Ecto neural progenitor cell (in vitro differentiated cells): ENCODE data around the gene PLXNA2.
A peak's percentile ranks its signal among the peaks of the same experiment; 100 is the strongest.

Source experiments
- DNase-seq: peaks from one replicate; pipeline ENCODE4 v3.0.0-alpha.2; 2018; ENCODE audit warnings: low spot score

The PLXNA2 gene

DNA sequence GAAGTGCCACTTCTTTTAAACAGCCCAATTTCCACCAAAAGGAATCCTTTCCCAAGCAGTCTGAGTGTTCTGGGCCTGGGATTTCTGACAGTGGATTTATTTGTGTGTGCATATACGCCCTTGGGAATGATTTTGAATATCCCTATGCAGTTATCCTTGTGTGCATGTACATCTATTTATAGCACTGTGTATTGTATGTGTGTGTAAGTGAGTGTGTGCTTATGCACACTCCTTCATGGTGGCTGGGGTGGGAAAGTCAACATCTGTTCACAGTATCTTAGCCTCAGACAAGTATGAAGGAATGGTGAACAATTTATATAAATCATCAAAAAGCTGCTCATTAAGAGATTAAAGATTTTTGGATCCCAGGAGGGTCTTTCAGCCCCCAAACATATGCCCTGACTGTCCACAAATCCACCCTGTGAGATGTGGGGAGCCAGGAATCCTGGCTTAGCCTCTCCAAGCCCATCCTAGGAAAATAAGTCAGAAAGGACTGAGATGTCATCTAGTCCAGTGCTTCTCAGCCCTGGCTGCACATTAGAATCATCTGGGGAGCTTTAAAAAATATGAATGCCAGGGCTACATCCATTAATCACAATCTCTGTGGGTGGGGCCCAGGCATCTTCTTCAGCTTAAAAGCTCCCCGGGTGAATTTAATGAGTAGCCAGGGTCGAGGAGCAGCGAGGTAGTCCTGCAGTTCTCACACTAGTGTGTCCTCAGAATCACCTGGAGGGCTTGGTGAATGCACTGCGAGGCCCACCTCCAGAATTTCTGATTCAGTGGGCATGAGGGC lies 101.4 kb downstream of the PLXNA2 start:
- no peak for DNase-seq

DNA sequence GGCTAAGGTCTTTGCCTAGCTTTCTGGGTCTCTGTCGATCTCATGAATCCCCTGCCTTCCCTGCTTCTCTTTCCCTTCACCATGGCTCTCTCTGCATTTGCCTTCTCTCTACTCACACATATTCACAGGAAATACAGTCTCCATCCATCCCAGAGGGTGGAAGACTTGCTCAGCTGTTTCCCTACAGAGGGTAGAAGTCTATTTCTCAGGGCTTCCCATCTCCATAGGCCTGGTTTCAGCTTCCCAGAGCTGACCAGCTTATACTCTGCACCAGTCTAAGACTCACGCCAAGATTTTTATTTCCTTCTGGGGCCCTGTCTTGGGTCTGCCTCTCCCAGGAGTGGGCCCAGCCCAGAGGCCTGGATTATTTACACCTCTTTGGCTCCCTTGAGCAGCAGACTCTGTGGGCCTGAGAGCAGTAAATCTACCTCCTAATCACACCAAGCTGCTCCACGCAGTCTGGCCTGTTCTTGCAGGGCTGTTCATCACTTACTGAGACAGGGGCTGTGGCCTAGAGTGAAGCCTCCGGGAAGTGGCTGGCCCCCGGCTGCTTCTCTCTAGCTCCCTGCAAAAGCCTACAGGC lies 102.5 kb downstream of the PLXNA2 start:
- DNase-seq = no peak

DNA sequence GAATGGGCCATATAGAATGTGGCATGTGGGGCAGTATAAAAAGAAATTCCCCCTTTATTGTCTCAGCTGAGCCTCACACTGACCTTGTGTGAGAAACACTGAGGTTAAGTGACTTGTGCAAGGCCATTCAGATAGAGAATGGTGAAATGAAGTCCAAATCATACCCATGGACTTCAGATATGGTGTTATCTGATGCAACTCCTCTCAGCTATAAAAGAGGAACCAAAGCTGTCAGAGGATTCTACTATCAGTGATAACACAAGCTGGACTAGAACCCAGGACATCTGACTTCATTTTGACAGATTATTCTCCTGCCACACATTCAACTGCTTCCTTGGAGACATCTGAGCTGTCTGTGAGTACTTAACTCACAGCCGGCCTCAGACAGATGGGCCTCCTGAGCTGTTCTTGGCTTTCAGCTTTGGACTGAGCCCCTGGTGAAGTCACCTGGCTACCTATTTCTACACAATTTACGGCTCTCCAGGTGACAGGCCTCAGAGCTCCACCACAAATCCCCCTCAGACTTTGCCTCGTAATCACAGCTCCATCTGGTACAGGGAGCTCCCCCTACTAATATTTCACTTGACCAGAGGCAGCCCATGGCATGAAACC lies 104.6 kb downstream of the PLXNA2 start:
- DNase-seq = no peak

DNA sequence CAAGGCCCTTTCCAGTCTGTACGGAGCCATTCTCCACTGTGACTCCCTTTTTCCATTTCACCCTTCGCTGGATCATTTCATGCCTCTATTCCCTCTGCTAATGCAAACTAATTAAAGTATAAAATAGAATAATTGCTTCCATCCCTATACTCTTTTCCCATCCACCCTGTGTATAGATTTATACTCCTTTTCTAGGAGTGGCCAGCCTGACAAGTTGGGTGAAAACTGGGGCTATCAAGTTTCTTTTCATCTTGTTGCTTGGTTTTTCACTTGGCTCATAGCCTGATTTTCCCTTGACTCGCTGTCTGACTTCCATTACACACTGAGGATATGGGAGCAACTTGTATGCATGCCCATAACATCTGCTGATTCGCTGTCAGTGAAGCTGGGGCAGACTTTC lies 107.0 kb downstream of the PLXNA2 start:
- no peak for DNase-seq

DNA sequence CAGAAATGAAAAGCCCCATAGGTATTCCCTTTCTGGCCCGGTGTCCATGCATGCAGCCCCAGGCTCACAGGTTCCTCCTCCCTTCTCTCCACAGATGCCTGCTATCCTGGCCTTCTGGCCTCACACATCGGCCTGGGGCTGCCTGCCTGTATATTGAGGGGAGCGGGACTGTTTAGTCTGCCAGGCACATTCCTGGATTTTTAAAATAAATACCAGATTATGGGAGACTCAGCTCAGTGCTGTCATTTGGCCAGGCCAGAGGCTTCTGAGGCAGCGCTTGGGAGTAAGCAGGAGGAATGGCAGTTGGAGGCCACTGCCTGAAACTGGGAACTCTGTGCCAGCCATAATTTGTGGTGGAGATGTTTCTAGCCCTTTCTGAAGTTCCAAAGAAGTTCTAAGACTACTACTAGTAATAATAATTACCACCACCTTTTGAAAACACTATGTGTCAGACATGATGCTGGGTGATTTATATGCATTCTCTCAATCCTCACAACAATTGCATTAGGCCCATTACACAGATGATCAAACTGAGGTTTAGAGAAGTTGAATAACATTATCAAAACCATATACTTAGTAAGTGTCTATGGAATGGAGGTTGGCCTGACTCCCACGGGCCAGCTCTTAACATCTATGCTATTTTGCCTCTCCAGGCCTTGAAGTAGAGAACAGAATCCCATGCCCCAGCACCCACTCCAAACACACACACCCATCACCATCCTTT lies 107.6 kb downstream of the PLXNA2 start:
- DNase-seq = no peak

DNA sequence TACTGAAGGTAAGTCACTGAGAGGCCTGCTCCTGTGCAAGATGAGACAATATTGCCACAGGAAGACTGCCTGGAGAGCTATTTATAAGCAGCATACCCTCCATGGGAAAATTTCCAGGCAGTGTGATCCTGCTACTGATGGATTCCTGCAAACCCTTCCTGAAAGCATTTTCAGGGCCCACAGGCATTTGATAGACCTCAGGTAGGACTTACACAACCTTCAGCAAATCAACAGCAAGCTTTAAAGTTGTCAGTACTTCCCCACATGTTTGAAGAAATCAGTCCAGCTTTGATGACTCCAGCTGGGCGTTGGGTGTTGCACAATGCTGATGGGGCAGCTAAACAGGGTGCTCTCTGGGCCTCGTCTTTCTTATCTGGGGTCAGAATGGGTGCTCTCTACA lies 108.8 kb downstream of the PLXNA2 start:
- DNase-seq = no peak

DNA sequence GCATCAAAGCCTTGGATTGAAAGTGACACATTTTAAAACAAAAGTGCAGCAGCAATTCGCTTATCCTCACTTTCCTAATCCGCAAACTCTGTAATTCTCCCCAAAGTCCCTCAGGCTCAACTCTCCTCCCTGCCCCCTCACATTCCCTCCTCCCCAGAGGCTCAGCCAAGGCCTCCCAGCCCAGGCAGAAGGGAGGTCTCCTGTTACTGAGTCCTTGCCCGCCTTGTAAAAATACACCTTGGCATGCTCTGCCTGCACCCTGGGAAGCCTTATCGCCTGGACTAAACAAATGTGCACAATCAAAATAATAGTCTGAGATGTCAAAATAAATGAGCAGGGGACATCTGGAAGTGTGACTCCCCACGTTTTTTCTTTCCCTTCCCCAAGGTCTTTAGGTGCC lies 109.7 kb downstream of the PLXNA2 start:
- no peak for DNase-seq

DNA sequence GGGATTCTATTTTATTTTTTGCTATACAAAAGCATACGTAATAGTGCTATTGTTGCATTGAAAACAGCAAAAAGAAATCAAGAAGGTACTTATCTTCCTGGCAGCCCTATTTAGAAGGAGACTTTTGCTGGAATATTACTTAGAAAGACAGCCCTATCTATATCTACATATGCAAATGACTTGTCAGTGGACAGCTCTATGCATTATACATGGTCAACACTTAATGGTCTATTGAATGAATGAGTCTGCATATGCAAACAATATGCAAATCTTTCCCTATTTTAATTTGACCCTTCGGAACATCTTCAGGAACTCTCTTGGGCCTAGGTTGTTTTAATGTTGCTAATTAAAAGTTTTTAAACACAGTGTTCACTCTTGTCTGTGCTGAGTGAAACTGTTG lies 110.8 kb downstream of the PLXNA2 start:
- no peak for DNase-seq

DNA sequence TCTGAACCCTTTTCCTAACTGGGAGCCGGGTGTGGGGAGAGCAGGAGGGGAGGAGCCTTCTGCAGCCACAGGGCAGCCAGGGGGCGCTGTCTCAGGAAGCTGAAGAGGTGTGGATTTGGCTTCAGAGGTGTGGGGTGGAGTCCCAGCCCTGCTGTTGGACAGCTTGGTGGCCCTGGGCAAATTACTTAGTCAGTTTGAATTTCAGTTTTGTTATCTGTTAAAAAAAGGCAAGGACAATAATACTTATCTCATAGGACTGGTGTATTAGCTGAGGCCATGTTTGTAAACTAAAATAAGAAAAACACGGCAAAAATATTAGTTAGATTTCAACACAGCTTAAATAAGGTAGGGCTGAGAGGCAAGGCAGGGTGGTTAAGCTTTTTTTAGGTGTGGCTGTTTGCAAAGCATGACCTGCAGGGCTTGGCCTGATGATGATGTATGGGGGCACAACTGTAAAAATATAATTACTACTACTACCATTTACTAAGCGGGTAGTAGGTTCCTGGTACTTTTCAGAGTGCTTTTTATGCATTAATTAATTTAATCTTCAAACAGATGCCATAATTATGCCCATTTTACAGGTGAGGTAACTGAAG lies 111.8 kb downstream of the PLXNA2 start:
- peak; percentile 86 for DNase-seq

DNA sequence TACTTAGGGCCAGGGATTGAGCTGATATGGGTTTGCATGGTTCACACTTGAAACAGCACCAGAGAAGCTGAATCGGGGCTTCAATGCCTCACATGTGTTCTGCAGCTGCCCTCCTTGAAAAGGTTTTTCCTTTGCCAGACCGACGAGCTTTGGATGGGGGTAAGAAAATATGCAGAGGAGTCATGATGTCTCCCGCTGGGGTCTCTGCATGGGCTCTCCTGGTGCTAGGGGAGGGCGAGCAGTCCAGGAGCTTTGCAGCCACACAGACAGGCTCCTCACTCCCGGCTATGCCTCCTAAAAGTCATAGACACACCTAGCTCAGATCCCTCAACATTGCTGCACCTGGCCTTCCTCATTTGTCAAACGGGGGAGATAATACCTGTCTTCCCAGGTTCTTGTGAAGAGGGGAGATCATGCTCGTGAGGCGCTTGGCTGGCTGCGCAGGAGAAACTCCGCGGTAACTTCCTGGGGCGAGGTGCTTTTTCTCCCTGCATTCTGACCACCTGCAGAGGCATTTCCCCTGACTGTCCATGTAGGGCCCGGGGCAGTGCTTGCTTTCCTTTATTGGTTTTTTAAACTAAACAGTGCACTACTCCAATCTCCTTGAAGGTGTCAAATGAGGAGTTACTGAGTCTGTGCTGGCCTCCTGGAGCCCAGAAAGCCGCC lies 112.4 kb downstream of the PLXNA2 start:
- DNase-seq = no peak

DNA sequence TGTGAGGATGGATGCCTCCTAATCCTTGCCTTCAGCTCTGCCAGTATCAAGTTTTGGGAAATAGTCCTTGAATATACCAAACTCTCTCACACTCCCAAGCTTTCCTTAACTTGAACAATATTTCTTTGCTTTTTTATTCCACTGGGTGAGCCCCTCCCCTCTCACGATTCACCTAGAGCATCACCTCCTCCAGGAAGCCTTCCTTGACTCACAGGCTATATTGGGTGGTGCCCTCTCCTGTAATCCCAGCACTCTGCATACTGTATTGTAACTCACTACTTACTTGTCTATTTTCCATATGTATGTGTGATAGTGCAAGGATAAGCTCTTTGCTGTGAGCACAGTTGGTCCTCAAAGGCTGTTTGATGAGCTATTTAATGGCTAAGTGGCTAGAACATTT lies 114.7 kb downstream of the PLXNA2 start:
- DNase-seq = no peak

DNA sequence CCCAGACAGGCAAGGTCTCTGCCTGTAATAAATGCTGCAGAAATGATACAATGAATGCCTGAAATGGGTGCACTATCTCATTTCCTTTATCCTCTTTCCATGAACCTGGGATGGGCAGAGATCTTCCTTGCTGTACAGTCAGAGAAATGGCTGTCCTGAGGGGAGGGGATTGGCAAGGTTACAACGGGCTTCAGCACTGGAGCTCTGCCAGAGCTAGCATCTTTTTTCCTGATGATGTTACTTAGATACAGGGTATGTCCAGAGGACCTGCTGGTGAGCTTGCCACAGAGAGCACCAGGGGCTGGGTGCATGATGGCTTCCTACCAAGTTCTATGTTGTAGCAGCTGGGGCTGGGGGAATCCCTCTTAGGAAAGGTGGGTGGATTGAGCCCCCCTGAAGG lies 115.1 kb downstream of the PLXNA2 start:
- no peak for DNase-seq

DNA sequence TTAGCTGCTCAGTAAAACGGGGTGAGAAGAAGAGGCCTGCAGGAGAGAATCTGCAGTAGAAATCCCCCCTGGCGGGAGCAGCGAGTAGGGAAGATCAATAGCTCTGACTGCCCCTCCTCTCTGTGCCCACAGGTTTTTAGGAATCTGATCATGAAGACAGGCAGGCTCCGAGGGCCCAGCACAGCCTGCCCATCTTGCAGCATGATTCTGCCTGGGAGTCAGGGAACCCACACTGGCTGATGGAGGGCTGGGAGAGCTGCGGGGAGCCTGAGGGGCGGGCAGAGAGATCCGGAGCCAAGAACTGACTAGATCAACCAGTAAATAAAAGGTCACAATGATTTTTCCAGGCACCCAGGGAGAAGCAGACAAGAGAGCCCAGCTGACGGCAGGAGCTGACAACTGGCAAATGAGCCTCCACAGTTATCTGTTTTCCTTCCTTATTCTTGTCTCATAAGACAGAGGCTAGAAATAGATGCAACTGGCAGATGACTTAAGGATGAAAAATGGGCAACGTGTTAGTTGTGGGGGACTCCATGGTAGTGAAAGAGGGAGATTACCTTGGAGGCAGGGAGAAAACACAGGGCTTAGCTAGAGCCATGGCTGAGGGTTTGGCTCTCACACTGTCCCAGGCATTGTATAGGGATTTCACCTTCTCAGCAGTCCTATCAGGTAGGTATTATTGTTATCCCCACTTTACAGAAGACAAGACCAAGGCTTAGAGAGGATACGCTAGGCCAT lies 116.2 kb downstream of the PLXNA2 start:
- DNase-seq = peak; percentile 58

DNA sequence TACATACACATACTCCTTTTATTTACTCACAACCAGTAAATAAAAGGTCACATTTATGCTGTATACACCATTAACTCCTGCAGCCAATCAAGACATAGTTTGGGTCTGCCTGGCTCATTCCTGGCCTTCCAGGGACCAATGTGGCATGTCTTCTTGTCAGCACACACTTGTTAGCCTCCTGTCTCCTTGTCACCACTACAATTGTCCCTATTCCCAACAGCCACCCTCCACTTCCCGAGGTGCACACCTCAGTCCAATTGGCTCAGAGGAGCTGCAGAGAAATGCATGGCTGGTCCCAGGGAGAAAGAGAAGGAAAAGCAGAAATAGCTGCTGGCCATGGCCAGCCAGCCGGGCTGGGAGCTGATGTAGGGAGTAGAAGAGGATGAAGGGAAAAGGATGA lies 116.9 kb downstream of the PLXNA2 start:
- DNase-seq = no peak

DNA sequence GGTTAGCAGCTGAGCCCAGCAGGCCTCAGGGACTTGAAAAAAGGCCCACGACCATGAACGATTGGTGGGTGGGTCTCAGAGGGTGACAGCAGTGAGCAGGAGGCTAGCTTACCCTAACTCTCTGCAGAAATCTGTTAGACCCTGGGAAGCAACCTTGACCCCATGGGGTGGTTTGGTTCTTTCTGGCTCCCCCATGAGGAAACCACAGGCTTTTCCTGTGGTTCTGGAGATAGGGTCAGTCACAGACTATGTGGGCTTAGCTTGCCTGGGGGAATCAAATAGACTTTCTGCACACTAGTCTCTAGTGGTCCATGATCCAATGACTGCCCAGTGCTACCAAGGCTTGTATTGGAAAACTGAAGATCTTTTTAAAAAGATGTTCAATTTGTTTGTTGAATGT lies 118.1 kb downstream of the PLXNA2 start:
- no peak for DNase-seq

DNA sequence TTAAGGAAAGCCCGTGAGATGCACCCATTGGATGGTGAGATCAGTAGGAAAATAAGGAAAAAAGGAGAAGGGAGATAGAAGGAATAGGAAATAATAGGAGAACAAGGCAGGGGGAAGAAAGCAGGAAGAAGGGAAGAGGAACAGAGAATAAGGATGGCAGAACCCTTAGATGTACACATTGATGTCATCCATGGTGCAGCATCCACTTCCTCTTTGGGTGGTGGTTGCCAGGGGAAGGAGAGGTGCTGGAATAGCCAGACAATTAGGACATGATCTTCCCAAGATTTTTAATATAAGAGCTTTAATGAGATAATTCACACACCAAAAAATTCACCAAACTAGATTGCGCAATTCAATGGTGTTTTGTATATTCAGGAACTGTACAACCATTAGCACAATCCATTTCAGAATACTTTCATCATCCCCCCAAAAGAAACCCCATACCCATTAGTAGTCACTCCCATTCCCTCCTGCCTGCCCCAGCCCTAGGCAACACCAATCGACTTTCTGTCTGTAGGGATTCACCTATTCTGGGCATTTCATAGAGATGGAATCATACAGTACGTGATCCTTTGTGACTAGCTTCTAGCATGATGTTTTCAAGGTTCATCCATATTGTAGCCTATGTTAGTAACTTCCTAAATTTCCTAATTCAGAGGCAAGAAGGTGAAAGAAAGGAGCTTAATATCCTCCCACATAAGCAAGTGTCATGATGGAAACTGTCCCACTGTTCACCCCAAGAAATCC lies 121.4 kb downstream of the PLXNA2 start:
- DNase-seq = no peak

DNA sequence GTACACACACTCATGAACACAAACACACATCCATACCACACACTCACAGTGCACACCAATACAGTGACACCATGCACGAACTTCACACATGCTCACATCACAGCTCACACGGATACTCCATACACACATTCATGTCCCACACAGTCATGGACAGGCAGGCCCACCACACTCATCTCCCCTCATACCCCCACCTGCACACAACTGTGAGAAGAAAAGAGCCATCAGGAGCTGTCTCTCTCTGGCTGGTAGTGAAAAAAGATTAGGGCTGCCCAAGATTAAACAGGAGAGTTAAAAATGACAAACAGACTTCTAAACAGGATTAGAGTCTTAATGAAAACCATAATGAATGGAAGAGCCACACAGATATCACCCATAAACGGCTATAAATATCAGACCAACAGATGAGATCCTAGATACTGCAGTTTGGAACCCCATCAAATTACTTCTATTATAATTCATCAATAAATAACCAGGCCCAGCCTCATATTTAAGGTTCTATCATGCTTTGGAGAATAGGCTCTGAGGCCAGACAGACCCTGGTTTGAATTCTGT lies 122.3 kb downstream of the PLXNA2 start:
- DNase-seq = no peak

DNA sequence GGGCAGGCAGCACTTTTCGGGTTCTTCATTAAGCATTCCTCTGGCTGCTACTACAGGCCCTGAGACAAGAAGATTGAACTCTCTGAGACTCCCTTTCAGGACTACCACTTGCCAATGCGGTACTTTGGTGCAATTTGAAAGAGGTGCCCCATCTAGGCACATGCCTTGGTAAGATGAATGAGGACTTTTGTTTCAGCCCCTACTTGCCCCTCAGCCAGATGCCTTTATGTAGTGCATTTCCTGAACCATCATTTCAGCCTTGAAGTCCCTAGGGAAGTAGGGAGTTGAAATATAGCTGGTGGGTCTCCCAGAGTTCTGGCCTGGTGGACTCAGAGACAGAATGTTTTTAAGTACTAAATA lies 123.8 kb downstream of the PLXNA2 start:
- no peak for DNase-seq

DNA sequence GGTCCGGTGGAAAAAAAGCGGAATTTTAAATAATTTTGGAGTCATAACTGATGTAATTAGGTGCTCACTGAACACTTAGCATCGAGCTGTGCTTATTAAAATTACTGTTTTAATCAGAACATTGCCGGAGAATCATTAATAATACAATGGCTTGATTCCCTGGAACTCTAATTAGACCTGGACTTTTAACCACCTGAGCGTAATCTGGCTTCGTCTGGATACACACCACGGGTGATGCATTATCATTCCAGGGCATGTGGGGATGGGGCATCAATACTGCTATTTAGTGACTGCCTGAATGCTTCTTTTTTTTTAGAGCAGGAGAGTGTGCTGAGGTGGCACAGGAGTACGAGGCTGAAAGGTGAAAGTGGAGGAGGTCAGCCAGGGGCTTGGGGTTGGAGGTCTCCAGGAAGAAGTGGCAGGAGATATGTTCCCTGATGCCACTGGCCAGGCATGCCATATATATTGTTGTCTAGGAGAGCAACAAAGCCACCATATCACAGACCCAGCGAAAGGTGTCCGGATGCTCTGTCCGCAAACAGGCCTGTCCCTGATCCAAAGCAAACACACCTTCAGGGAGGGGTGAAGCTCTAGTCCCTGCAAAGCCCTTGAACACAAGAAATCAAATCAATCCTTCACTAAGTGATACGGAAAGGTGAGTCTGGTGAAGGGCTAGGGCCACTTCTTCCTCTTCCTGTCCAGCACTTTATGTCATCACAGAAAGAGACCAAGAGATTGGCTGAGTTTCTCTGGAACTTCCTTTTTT lies 125.2 kb downstream of the PLXNA2 start:
- DNase-seq = no peak

DNA sequence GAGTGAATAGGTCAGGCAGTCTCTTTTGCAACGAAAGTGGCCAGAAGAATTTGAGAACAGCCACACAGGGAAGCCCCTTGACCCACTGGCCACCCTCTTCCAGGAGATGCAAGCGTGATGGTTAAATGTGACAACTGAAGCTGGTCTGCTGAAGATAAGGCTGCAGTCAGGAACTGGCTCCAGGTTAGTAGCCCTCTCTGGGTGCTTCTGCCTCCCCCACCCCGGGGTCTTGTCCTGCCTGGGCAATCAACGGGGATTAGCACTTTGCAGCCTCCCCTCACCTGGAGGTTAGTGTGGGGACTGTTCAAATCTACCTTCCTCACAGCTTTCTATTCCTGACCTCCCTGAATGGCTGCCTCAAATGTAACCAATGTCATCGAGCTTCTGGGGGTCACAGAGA lies 125.9 kb downstream of the PLXNA2 start:
- no peak for DNase-seq
